B cell (primary cell): ENCODE data around the gene C1orf226. TPM values are rescaled to one million over a fixed set of nuclear protein-coding genes. Genes with fewer than 3 reads are reported as not detected.

Experiments
- ATAC-seq: fragments of 200-7000 bp; cut with Tn5 transposase; one replicate; pipeline ENCODE4 v1.10.0; 2021; ENCODE audit warnings: low read depth, mild to moderate bottlenecking, moderate number of reproducible peaks, moderate library complexity
- CTCF ChIA-PET: fragments of 350-600 bp; sonication (Branson Sonifier 250); formaldehyde crosslinking; loops from one replicate; lab custom pipeline; 2021; ENCODE audit warnings: antibody characterized with exemption, inconsistent platforms; lab: Charles Lee
- POLR2A ChIA-PET: fragments of 350-600 bp; sonication (Branson Sonifier 250); formaldehyde crosslinking; loops from one replicate; lab custom pipeline; 2021; ENCODE audit warnings: antibody characterized with exemption; lab: Charles Lee
- DNase-seq: peaks from one replicate; pipeline ENCODE4 v3.0.0; 2013
- H2AFZ ChIP-seq: 2 replicates; pipeline ENCODE4 v1.6.1; 2012; ENCODE audit warnings: mild to moderate bottlenecking, low read depth, low read length; ENCODE audit not compliant: insufficient read depth, poor library complexity, severe bottlenecking
- H3K27ac ChIP-seq, 2 donors: 1 replicate in 1 of 2; 2 replicates in 1 of 2; pipeline ENCODE4 v1.5.1; 2012 to 2013; ENCODE audit warnings: low read length in 2 of 2, mild to moderate bottlenecking in 2 of 2, moderate library complexity in 1 of 2
- H3K27me3 ChIP-seq, 4 experiments: fragments of 200-600 bp in 1 of 4; sonication (generic) in 1 of 4; replicated peaks in 1 of 4; 1 replicate in 2 of 4; 2 replicates in 2 of 4; pipeline versions ENCODE4 v1.6.1 to v1.7.0; 2013 to 2016; ENCODE audit warnings: low read length in 3 of 4, mild to moderate bottlenecking in 2 of 4, mixed read lengths in 1 of 4, moderate library complexity in 1 of 4; ENCODE audit not compliant: insufficient read depth in 4 of 4, control insufficient read depth in 3 of 4; ENCODE audit errors: control extremely low read depth in 1 of 4
- H3K36me3 ChIP-seq, 2 experiments: replicated peaks in 1 of 2; 1 replicate in 1 of 2; 2 replicates in 1 of 2; pipeline versions ENCODE4 v1.6.1 to v1.7.1; 2013; ENCODE audit warnings: low read length in 1 of 2; ENCODE audit not compliant: insufficient read depth in 2 of 2, control insufficient read depth in 1 of 2; ENCODE audit errors: control extremely low read depth in 1 of 2, extremely low read depth in 1 of 2
- H3K4me1 ChIP-seq, 2 donors: fragments of 200-600 bp in 1 of 2; sonication (generic) in 1 of 2; 1 replicate in 1 of 2; 2 replicates in 1 of 2; pipeline versions ENCODE4 v1.5.1 to v1.6.1; 2013 to 2017; ENCODE audit warnings: low read length in 2 of 2; ENCODE audit not compliant: control insufficient read depth in 2 of 2, insufficient read depth in 2 of 2
- H3K4me2 ChIP-seq: replicated peaks from 2 replicates; pipeline ENCODE3; 2012; ENCODE audit warnings: mild to moderate bottlenecking, low read depth, low read length; ENCODE audit not compliant: poor library complexity, severe bottlenecking
- H3K4me3 ChIP-seq, 5 experiments: fragments of 200-600 bp in 1 of 5; sonication (generic) in 1 of 5; 1 replicate in 3 of 5; 2 replicates in 2 of 5; pipeline versions ENCODE4 v1.5.1 to v1.7.0; 2011 to 2016; ENCODE audit warnings: low read length in 4 of 5, mild to moderate bottlenecking in 4 of 5, low read depth in 2 of 5, control low read depth in 1 of 5, moderate library complexity in 1 of 5; ENCODE audit not compliant: insufficient read depth in 1 of 5; ENCODE audit errors: control extremely low read depth in 1 of 5, extremely low read depth in 1 of 5
- H3K79me2 ChIP-seq: fragments of 200-600 bp; sonication (generic); one replicate; pipeline ENCODE4 v1.6.0; 2016; ENCODE audit warnings: low read length; ENCODE audit not compliant: control insufficient read depth, insufficient read depth
- H3K9ac ChIP-seq: fragments of 200-600 bp; sonication (generic); 2 replicates; pipeline ENCODE4 v1.6.1; 2017; ENCODE audit warnings: mild to moderate bottlenecking, low read length, moderate library complexity
- H3K9me3 ChIP-seq, 3 donors: one replicate each; pipeline versions ENCODE4 v1.6.1 to v1.7.1; 2013; ENCODE audit warnings: low read length in 2 of 3; ENCODE audit not compliant: control insufficient read depth in 2 of 3, insufficient read depth in 1 of 3; ENCODE audit errors: control extremely low read depth in 1 of 3
- H4K20me1 ChIP-seq: 2 replicates; pipeline ENCODE4 v1.6.0; 2012; ENCODE audit warnings: mild to moderate bottlenecking, low read length; ENCODE audit not compliant: insufficient read depth, control insufficient read depth, poor library complexity, severe bottlenecking
- H3K27ac Mint-ChIP-seq: one replicate; pipeline ENCODE4 v1.8.0; 2021; ENCODE audit warnings: mixed read lengths
- H3K27me3 Mint-ChIP-seq: one replicate; pipeline ENCODE4 v1.8.0; 2021; ENCODE audit warnings: mixed read lengths
- H3K4me1 Mint-ChIP-seq: one replicate; pipeline ENCODE4 v1.8.0; 2021; ENCODE audit warnings: mixed read lengths
- H3K4me3 Mint-ChIP-seq: one replicate; pipeline ENCODE4 v1.8.0; 2021; ENCODE audit warnings: mixed read lengths
- H3K9me3 Mint-ChIP-seq: one replicate; pipeline ENCODE4 v1.8.0; 2022; ENCODE audit warnings: mixed read lengths; ENCODE audit not compliant: insufficient read depth
- EZH2 ChIP-seq: IDR thresholded peaks from 2 replicates; pipeline ENCODE4 v1.6.1; 2012; ENCODE audit warnings: borderline replicate concordance, low read depth, mild to moderate bottlenecking, moderate library complexity, low read length; ENCODE audit not compliant: insufficient read depth, poor library complexity, severe bottlenecking
- WGBS: methylation state at CpG from one replicate; pipeline ENCODE4 v1.1.5; 2013; ENCODE audit warnings: missing lambda C conversion rate; ENCODE audit not compliant: insufficient coverage; 5-methylcytosine and 5-hydroxymethylcytosine counted together
- intact Hi-C: fragments of 100-400 bp; cut with micrococcal nuclease; formaldehyde crosslinking; loops from one replicate; pipeline ENCODE4 v1.10.0; 2022
- polyA plus RNA-seq: library from polyadenylated mRNA; depleted of rRNA; stranded (reverse); fragments of >200 nt; gene quantifications from 2 replicates; pipeline ENCODE4 v1.2.3, GENCODE V29; 2012
- total RNA-seq, 2 donors: library from RNA; stranded (reverse); fragments of 120-200 nt in 1 of 2; gene quantifications; 1 replicate in 1 of 2; 2 replicates in 1 of 2; pipeline versions ENCODE4 v1.2.3 to v1.2.4, GENCODE V29; 2013 to 2022
- TF ChIP-seq, protein P1 (sequence below): fragments of 200-600 bp; IDR thresholded peaks from one replicate; pipeline ENCODE4 v1.8.0; 2022; ENCODE audit warnings: antibody characterized with exemption, mild to moderate bottlenecking

Gene C1orf226
- total and polyA plus RNA-seq, 2 donors (not counting 1 experiment from before 2014, with no cell fraction given), result 0.01 to 0.10 TPM

DNA sequence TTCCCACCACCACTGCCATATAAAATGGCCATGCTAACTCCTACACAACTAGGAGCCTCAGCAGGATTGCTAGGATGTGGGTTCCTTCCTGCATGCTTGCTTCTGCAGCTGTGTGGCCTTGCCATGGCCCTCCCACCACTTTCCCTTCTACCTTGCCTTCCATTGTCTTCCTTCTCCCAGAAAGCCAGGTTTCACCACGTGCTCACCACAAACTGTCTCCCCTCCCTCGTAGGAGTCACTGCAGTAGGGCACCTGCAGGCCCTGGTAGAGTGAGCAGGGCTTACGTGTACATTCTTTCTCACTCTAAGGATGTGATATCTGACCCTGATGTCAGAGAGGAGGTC, 3.7 kb downstream of the C1orf226 start:
- POLR2A ChIA-PET, result no interaction called here

DNA sequence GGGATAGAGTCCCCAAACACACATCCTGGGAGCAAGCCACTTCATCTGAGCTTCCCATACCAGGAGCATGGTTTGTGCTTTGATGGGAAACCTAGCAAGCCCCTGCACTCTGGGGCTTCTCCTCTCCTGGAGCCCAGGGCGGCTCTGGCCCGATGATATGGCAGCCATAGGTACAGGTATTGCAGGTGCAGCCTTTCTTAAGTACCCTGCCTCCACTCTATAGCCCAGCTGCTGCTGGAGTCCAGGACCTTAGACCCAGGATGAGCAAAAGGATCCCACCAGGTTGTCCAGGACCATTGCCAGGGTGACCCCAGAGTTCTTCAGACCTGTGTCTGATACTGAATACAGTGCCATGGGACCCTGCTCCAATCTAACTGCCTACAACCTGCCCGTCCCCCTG, 4.2 kb downstream of the C1orf226 start:
- ChIA-PET CTCF (no interaction called here), POLR2A (no interaction called here)
- Mint-ChIP-seq H3K4me3 (no peak overlapping the region), H3K9me3 (no peaks in the 10 kb centered on the region), H3K4me1 (peaks cover 10% of the 10 kb centered on the region), H3K27me3 (peaks cover 21% of the 10 kb centered on the region), H3K27ac (no peak overlapping the region)
- TF ChIP-seq EZH2, result no peak
- TF ChIP-seq, protein P1, sequence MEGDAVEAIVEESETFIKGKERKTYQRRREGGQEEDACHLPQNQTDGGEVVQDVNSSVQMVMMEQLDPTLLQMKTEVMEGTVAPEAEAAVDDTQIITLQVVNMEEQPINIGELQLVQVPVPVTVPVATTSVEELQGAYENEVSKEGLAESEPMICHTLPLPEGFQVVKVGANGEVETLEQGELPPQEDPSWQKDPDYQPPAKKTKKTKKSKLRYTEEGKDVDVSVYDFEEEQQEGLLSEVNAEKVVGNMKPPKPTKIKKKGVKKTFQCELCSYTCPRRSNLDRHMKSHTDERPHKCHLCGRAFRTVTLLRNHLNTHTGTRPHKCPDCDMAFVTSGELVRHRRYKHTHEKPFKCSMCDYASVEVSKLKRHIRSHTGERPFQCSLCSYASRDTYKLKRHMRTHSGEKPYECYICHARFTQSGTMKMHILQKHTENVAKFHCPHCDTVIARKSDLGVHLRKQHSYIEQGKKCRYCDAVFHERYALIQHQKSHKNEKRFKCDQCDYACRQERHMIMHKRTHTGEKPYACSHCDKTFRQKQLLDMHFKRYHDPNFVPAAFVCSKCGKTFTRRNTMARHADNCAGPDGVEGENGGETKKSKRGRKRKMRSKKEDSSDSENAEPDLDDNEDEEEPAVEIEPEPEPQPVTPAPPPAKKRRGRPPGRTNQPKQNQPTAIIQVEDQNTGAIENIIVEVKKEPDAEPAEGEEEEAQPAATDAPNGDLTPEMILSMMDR, result no peak
- Histone ChIP-seq H3K79me2 (no peaks in the 10 kb centered on the region), H3K4me3 (no peak overlapping the region), H3K36me3 (no peaks in the 10 kb centered on the region), H3K27ac (no peak overlapping the region), H2AFZ (no peak overlapping the region), H3K9me3 (no peaks in the 10 kb centered on the region), H3K4me1 (peaks cover 3 to 5% of the 10 kb centered on the region in 2 donors), H3K9ac (no peak overlapping the region), H3K4me2 (no peak overlapping the region), H3K27me3 (no peaks in the 10 kb centered on the region), H4K20me1 (no peaks in the 10 kb centered on the region)
- 84% methylated on average over 3 of the region's 3 CpGs for WGBS
- ATAC-seq (no peak), DNase-seq (no peak)
- intact Hi-C loops, result no loop called here

More for the DNA sequence above, 3.7 kb downstream of the C1orf226 start:
- intact Hi-C loops, result no loop called here
- H3K27ac ChIP-seq, result no peak overlapping the region
- H3K9me3 ChIP-seq, result no peaks in the 10 kb centered on the region
- CTCF ChIA-PET, result no interaction called here
- H3K4me3 Mint-ChIP-seq, result no peak overlapping the region
- no peak overlapping the region for H3K9ac ChIP-seq
- no peaks in the 10 kb centered on the region for H4K20me1 ChIP-seq
- no peaks in the 10 kb centered on the region for H3K36me3 ChIP-seq
- H2AFZ ChIP-seq, result no peak overlapping the region
- no peaks in the 10 kb centered on the region for H3K9me3 Mint-ChIP-seq
- no peak overlapping the region for H3K4me2 ChIP-seq
- TF ChIP-seq EZH2, result no peak
- DNase-seq, result no peak
- H3K27me3 Mint-ChIP-seq, result peaks cover 17% of the 10 kb centered on the region
- no peak overlapping the region for H3K4me3 ChIP-seq
- no peaks in the 10 kb centered on the region for H3K27me3 ChIP-seq
- H3K4me1 Mint-ChIP-seq, result peaks cover 10% of the 10 kb centered on the region
- no peak overlapping the region for H3K27ac Mint-ChIP-seq
- H3K4me1 ChIP-seq, result peaks cover 3 to 5% of the 10 kb centered on the region in 2 donors
- no peaks in the 10 kb centered on the region for H3K79me2 ChIP-seq
- ATAC-seq, result no peak
- 17% methylated on average over 2 of the region's 3 CpGs for WGBS
